ENCODE results near the gene CTDP1. TPM values are rescaled to one million over a fixed set of nuclear protein-coding genes. Genes with fewer than 3 reads are reported as not detected.
"Not testable (repeated sequence)": the region's sequence is repeated elsewhere in the genome, so short reads cannot be mapped to it uniquely, and the experiment has no call there.

The CTDP1 gene
- total RNA-seq, 1 donor from 2014 or later = 25.2 TPM

- no peak overlapping the region for H3K27ac ChIP-seq
- peaks cover 96% of the 10 kb centered on the region for H3K36me3 ChIP-seq
- H3K4me1 ChIP-seq = no peaks in the 10 kb centered on the region
- no peaks in the 10 kb centered on the region for H3K9me3 ChIP-seq
- ATAC-seq (no peak), DNase-seq (peak; percentile 20)
- intact Hi-C loops (cut with DNase I) = no loop called here
- TF ChIP-seq CTCF (IDR thresholded peaks at IDR 0.05) = no peak
- no peaks in the 10 kb centered on the region for H3K27me3 ChIP-seq (ENCODE audit: low read depth)
- H3K4me3 ChIP-seq = no peak overlapping the region
Observed at GRCh38 chr18:79715280-79715679, 35.7 kb downstream of the CTDP1 start.

GRCh38 chr18:79717059-79717458, 37.5 kb downstream of the CTDP1 start:
- Histone ChIP-seq H3K9me3 (no peaks in the 10 kb centered on the region), H3K27ac (no peak overlapping the region), H3K4me1 (no peaks in the 10 kb centered on the region), H3K27me3 (ENCODE audit: low read depth) (no peaks in the 10 kb centered on the region), H3K4me3 (no peak overlapping the region), H3K36me3 (peaks cover 95% of the 10 kb centered on the region)
- intact Hi-C loops (cut with DNase I) = no loop called here
- ATAC-seq (peak; percentile 7 to 12), DNase-seq (peak; percentile 34)
- TF ChIP-seq CTCF (IDR thresholded peaks at IDR 0.05) = no peak

GRCh38 chr18:79717555-79718074, 38.0 kb downstream of the CTDP1 start:
- TF ChIP-seq CTCF (IDR thresholded peaks at IDR 0.05) = no peak
- DNase-seq (peak; percentile 37), ATAC-seq (peak in 1 of 2 donors; percentile 6)
- intact Hi-C loops (cut with DNase I) = no loop called here
- H3K27ac ChIP-seq = no peak overlapping the region
- H3K27me3 ChIP-seq (ENCODE audit: low read depth) = no peaks in the 10 kb centered on the region
- H3K36me3 ChIP-seq = peaks cover 95% of the 10 kb centered on the region
- H3K9me3 ChIP-seq = no peaks in the 10 kb centered on the region
- H3K4me3 ChIP-seq = no peak overlapping the region
- H3K4me1 ChIP-seq = no peaks in the 10 kb centered on the region

- H3K4me3 ChIP-seq = no peak overlapping the region
- H3K27ac ChIP-seq = no peak overlapping the region
- no peak for ATAC-seq
- H3K4me1 ChIP-seq = no peaks in the 10 kb centered on the region
- no peaks in the 10 kb centered on the region for H3K9me3 ChIP-seq
- DNase-seq = peak; percentile 36
- intact Hi-C loops (cut with DNase I) = no loop called here
- no peaks in the 10 kb centered on the region for H3K27me3 ChIP-seq (ENCODE audit: low read depth)
- TF ChIP-seq CTCF (IDR thresholded peaks at IDR 0.05) = no peak
- peaks cover 95% of the 10 kb centered on the region for H3K36me3 ChIP-seq
Observed at GRCh38 chr18:79718126-79718525, 38.5 kb downstream of the CTDP1 start.

GRCh38 chr18:79718878-79719477, 39.4 kb downstream of the CTDP1 start:
- no peak for ATAC-seq
- Histone ChIP-seq H3K4me3 (no peak overlapping the region), H3K9me3 (no peaks in the 10 kb centered on the region), H3K36me3 (peaks cover 95% of the 10 kb centered on the region), H3K4me1 (no peaks in the 10 kb centered on the region), H3K27ac (no peak overlapping the region), H3K27me3 (ENCODE audit: low read depth) (no peaks in the 10 kb centered on the region)
- TF ChIP-seq CTCF (IDR thresholded peaks at IDR 0.05) = no peak
- intact Hi-C loops (cut with DNase I) = no loop called here
- DNase-seq = peak; percentile 38

- intact Hi-C loops (cut with DNase I); DNase-seq; H3K9me3 ChIP-seq; H3K27ac ChIP-seq; ATAC-seq; H3K27me3 ChIP-seq (ENCODE audit: low read depth); H3K4me1 ChIP-seq; H3K4me3 ChIP-seq: not testable (repeated sequence)
- peaks cover 92% of the 10 kb centered on the region for H3K36me3 ChIP-seq
Observed at GRCh38 chr18:79719478-79720358, 40.1 kb downstream of the CTDP1 start.
